Hematopoietic multipotent progenitor cell treated with erythropoietin and hydrocortisone succinate and interleukin-3 and kit ligand, for 17 days (in vitro differentiated cells): ENCODE results near the gene PCDH1.

Source experiments
- DNase-seq: peaks from one replicate; pipeline ENCODE4 v3.0.0-alpha.2; 2015; ENCODE audit warnings: low spot score

Gene PCDH1

GRCh38 chr5:141853895-141854626 is 24.1 kb downstream of the PCDH1 start:
- DNase-seq: no peak

DNA sequence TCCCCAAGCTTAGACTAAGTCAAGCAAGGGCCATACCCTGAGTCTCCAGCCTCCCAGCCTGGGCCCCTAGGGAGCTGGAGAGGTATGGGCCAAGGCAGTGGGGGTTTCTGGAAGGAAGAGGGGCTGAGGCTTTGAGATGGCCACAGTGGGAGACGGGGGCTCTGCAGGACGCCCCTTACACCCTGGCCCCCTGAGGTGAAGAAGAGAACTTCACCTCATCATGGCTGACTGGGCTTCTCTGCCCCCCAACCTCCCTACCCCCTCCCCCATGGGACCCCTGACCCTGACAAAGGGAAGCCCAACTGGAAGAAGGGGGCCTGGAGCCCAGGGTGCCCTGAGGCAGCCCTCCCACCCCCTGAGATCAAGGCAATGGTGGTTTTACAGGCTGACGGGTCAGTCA is 25.8 kb downstream of the PCDH1 start:
- no peak for DNase-seq

GRCh38 chr5:141851195-141851874 is 26.9 kb downstream of the PCDH1 start:
- no peak for DNase-seq

- DNase-seq: no peak
Measured at GRCh38 chr5:141850786-141851185, 27.4 kb downstream of the PCDH1 start.

- DNase-seq: no peak
Measured at GRCh38 chr5:141850244-141850768, 27.9 kb downstream of the PCDH1 start.

GRCh38 chr5:141849415-141850243 is 28.6 kb downstream of the PCDH1 start:
- DNase-seq: peak; percentile 60

- peak; percentile 35 for DNase-seq
Measured at GRCh38 chr5:141848744-141849414, 29.3 kb downstream of the PCDH1 start.

DNA sequence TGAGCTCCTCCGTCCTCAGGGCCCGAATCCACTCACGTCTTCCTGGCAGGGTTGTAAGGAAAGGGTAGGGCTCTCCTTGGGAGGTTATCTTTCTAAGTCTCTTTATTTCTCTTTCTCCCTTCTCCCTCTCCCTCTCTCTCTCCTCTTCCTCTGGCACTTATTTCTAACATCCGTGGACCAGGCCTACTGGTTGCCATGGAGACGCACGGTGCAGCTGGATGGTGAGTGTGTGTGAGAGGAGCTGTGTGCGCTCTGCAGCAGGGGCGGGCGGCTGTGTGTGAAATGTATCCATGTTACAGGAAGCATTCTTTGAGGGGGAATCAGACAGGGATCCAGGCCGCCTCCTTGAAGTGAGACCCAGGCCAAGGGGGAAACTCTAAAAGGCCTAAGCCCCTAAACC is 32.2 kb downstream of the PCDH1 start:
- no peak for DNase-seq

GRCh38 chr5:141845371-141845851 is 32.8 kb downstream of the PCDH1 start:
- DNase-seq: no peak

DNA sequence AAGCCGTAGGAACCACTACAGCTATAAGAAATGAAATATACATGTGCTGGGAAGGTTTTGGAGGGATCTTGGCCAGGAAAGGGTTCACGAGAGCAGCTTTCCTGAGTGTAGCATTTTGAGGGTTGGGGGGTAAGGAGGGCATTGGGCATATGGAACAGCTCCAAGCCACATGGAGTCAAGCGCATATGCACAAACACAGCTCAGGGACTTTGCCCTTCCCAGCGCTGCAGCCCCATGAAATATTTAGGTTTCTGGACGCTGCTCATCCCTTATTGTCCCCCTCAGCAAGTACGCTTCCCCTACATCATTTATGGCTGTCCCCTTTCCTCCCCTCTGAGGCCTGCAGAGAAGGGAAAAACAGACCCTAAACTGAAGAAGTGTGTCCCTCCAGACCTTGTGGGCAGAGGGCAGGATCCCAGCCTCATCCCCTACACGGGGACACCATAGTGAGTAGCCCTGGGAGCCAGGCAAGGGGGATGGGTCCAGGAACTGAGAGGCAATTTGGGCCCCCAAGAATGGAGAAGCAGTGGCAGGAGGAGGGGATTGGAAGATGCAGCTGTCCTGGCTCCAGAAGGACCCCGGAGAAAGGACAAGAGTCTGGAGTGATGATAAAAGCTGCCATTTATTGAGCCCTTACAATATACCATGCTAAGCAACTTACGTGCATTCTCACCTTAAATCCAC is 33.7 kb downstream of the PCDH1 start:
- no peak for DNase-seq

- DNase-seq: no peak
Measured at GRCh38 chr5:141843156-141843927, 34.9 kb downstream of the PCDH1 start.

DNA sequence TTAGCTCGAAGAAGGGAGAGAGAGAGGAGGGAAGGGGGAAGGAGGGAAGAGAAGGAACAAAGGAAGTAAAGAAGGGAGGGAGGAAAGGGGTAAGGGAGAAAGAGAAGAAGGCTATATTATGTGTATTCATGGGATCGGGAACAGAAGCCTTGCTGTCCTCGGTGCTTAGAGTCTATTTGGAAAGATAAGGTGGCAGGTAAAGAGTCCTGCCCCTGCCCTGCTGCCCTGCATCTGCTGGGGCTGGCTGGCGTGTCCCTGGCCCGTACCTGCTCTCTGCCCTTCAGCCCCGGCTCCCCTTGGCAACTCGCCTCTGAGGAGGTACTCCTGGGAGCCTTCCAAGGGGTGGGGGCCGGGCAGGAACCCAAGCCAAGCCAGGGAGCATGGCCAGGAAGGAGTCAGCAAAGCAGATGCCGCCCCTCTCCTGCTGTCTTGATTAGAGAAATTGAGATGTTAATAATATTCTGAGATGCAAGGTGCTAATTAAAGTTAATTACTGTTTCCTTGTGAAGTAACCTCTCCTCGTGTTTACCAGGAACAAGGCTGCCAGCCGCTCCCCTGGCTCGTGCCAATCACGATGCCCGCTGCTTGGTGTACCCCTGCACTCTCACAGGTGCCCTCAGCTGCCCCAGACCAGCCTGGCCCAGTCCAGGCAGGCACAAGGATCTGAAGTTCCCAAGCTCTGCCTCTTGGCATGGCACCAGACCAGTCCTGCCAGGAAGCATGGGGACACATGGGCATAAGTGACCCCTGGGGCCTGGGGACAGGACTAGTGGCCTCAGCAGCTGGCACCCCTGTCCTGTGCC is 36.6 kb downstream of the PCDH1 start:
- DNase-seq: no peak

DNA sequence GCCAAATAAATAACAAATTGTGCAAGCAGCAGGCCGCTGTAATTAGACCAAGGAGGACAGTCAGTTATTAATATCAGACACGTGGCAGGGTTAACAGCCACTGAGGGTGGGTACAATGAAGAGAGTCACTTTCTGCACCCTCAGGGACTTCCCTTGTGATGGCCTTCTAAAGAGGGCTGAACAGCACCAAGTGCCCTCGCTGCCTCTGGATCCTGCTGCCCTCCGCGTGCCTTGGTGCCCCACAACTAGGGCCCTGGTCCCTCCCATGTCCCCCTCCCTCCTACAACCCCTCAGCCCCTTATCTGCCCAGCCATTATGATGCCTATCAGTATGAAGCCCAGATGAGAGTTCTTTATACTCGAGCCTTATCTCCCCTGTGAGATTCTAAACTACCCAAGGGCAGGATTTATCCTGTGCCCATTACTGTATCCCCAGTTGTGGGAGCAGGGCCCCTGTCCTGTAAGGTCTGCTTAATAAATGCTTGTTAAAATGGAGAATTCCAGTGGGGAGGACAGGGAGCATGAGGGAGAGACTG is 37.3 kb downstream of the PCDH1 start:
- DNase-seq: no peak

DNA sequence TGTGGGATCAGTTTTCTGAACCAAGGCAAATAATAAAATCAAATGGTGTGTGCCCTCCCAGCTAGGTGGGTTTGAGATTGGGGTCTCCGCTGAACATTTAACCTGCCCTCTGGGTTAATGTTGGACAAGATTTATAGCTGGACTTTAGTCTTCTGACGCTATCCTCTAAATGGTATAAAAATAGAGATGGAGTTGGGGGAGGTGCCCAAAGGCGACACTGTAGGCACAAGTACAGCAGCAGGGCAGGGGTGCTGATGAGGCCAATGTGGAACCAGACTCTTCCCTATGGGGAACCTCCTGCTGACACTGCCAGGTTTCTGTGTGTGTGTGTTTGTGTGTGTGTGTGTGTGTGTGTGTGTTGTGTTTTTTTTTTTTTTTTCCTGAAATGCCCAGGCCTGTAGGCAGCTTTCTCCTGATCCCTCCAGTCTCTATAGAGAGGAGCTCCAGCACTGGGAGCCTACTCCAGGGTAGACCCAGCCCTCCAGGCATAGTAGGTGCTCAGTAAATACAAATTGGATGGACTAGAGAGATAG is 37.9 kb downstream of the PCDH1 start:
- DNase-seq: no peak

DNA sequence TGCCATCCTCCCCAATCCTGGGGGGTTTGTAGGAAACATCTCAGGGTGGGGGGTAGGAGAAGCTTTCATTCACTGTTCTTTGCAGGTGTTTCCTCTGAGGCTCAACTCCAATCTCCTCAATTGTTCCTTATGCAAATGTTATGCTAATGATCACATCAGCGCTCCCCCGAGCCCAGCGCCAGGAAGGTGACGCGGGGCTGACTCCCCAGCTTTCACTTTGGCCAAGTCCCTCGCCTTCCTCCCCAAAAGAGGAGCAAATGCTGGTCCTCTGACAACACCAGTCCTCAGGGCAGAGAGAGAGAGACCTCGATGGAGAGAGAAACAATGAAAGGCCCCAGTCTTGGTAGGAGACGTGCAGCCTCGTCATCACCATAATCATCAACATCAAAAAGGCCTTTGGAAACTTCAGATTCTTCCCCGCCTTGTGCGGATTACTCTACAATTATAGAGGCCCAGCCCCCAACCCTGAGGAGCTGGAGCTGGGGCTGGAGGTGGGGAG is 39.1 kb downstream of the PCDH1 start:
- no peak for DNase-seq

DNA sequence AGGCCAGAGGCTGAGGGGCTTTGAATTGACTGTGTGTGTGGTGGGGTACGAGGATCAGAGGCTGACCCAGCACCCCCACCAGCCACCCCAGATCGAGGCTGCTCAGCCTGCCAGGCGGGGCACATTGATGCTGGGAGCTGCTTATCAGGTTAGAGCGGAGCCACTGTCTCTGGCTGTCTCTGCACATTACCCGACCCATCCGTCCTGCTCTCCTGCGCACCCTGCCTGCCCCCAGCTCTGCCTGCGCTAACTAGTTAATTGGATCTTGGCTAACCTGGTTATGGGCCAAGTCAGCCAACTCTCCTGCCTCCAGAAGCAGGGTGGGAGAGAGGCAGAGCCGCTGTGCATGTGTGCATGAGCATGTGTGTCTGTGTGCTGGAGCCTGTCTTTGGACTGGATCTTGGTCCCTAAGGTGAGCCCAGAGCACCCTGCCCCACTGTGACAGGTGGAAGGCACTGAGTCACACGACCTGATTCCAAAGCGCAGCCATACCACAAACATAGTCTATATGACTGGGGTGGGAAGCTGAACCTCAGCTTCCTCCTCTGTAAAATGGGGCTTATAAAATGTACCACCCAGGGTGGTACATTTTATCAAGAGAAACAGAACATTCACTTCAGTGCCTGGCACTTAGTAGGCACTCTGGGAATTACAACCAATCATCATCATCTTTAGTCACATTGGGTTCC is 39.7 kb downstream of the PCDH1 start:
- no peak for DNase-seq

DNA sequence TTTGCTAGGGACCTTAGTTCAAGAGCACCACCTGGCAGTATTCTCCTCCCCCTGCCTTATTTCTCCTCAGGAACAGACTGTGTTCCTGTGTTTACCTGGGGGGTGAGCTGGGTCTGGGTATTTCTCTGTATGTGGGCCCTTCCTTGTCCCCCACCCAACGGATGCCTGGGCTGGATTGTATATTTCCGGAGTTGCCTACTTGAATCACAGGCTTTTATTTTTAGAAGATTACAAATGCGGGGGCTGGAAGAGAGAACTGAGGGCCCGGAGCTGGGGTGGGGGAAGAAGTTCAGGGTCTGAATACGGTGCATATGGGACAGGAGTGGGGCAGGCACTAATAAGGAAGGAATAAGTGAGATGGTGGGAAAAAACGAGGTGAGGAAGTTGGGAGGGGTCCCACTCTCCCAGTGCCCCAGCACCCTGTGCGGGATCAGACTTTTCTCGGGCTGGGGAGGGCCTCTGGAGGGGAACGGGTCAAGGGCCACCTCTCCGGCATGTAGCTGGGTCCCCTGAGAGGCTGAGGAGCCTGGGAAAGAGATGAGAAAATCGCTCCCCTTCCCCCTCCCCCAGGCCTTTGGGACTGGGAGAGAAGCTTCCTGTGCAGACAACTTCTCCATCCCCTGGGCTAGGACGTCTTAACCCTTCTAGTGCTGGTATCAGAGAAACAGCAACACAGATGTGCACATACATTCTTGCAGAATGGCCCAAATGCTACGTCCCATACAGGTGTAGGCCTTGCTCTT is 42.1 kb downstream of the PCDH1 start:
- DNase-seq: no peak

DNA sequence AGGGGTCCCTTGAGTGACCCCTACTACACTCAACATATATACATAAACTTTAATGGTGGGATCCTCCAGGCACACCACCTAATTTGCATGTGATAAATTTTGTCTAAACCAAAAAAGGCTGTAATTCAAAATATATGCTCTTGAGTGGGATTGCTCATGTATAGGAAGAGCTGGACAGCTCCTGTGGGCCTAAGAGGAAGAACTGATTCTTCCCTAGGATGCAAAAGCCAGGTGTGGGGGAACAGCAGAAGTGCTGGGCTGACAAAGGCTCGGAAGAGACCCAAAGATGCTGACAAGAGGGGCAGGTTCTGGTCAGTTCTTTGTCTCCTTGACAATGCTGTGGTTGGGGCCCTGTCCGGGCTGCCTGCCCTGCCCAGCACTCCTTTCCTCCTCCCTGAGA is 43.9 kb downstream of the PCDH1 start:
- DNase-seq: no peak
